H1 (cell line): ENCODE measurements around the gene STAT1. TPM values are rescaled to one million over a fixed set of nuclear protein-coding genes. Genes with fewer than 3 reads are reported as not detected.

Source experiments
- CHD1 ChIP-seq: IDR thresholded peaks from 2 replicates; pipeline ENCODE4 v1.6.1; 2012; ENCODE audit warnings: low read depth, low read length, improper control_type of control experiment
- CHD7 ChIP-seq: fragments of 300-600 bp; sonication (generic); IDR thresholded peaks from 2 replicates; pipeline ENCODE4 v1.7.1; 2012; ENCODE audit warnings: low read length, moderate library complexity, mild to moderate bottlenecking, inconsistent platforms; ENCODE audit not compliant: insufficient replicate concordance
- EP300 ChIP-seq, 2 experiments: IDR thresholded peaks; 1 replicate in 1 of 2; 2 replicates in 1 of 2; pipeline ENCODE4 v1.6.1; 2011 to 2012; ENCODE audit warnings: low read depth in 2 of 2, low read length in 2 of 2, mild to moderate bottlenecking in 2 of 2, borderline replicate concordance in 1 of 2, inconsistent platforms in 1 of 2, moderate library complexity in 1 of 2
- JUN ChIP-seq: IDR thresholded peaks from 2 replicates; pipeline ENCODE4 v1.6.1; 2011; ENCODE audit warnings: low read depth, mild to moderate bottlenecking, improper control_type of control experiment, low read length
- NANOG ChIP-seq: IDR thresholded peaks from 2 replicates; pipeline ENCODE4 v1.6.1; 2011; ENCODE audit warnings: low read length, low read depth, mild to moderate bottlenecking, inconsistent platforms; ENCODE audit not compliant: insufficient read depth, poor library complexity, severe bottlenecking
- POLR2AphosphoS5 ChIP-seq: IDR thresholded peaks from 2 replicates; pipeline ENCODE4 v1.6.1; 2011; ENCODE audit warnings: low read depth, low read length
- SIRT6 ChIP-seq: IDR thresholded peaks from one replicate; pipeline ENCODE4 v1.7.1; 2012; ENCODE audit warnings: low read length, inconsistent platforms
- TBP ChIP-seq: IDR thresholded peaks from 2 replicates; pipeline ENCODE4 v1.6.1; 2011; ENCODE audit warnings: low read depth, low read length, improper control_type of control experiment
- polyA plus RNA-seq, 7 experiments: library from polyadenylated mRNA; depleted of rRNA in 3 of 7; stranded (reverse) in 5 of 7; unstranded in 2 of 7; fragments of >200 nt in 5 of 7; fragments of 200-250 nt in 2 of 7; gene quantifications; 1 replicate in 5 of 7; 2 replicates in 1 of 7; 4 replicates in 1 of 7; pipeline versions ENCODE4 v1.2.1 to v1.2.3, GENCODE V29; 2011 to 2013; ENCODE audit warnings: missing spikeins in 2 of 7, mixed read lengths in 2 of 7
- total RNA-seq: library from RNA; stranded (reverse); fragmentation: NEBNext Ultra II Directional; extraction: Animal tissue kit (Norgen Biotek cat#: 25700); gene quantifications from 2 replicates; pipeline ENCODE4 v1.2.1, GENCODE V29; 2021

STAT1 gene
- total and polyA plus RNA-seq, 2 of the 8 experiments (the other 6 are each of a cell fraction or from before 2014, with no cell fraction given), result 20.3 to 43.0 TPM

- TF ChIP-seq CHD7 (no peak), JUN (no peak), POLR2AphosphoS5 (no peak), CHD1 (no peak), NANOG (no peak), EP300 (IDR thresholded peaks at IDR 0.05; ENCODE audit: borderline replicate concordance in 1 of 2, low read depth in 2 of 2, low read length in 2 of 2) (no peak), TBP (no peak), SIRT6 (no peak)
- TF ChIP-seq, all 59 proteins: peak for 0
These were observed 39.3 kb upstream of the STAT1 start (continued) for GRCh38 chr2:191053256-191053655.
